Measurements from ENCODE around the gene FSIP1.

Gene FSIP1

GRCh38 chr15:39738998-39739397, 43.6 kb downstream of the FSIP1 start:
- TF ChIP-seq SIN3A (IDR thresholded peaks at IDR 0.05; ENCODE audit: borderline replicate concordance, insufficient read depth, low read length) = no peak
- no peak for TF ChIP-seq REST (IDR thresholded peaks at IDR 0.05; ENCODE audit: insufficient read depth in 1 of 2, low read depth in 2 of 2, low read length in 2 of 2)
- no peak for TF ChIP-seq POLR2AphosphoS5 (IDR thresholded peaks at IDR 0.05; ENCODE audit: low read depth, low read length)
- TF ChIP-seq FOXP2 (optimal IDR thresholded peaks at IDR 0.05; ENCODE audit: borderline replicate concordance, extremely low read depth, extremely low read length, insufficient read depth) = no peak
- no peak for TF ChIP-seq TAF1 (IDR thresholded peaks at IDR 0.05; ENCODE audit: borderline replicate concordance, insufficient read depth, low read length)

GRCh38 chr15:39737196-39737550, 45.5 kb downstream of the FSIP1 start:
- TF ChIP-seq REST (IDR thresholded peaks at IDR 0.05; ENCODE audit: insufficient read depth in 1 of 2, low read depth in 2 of 2, low read length in 2 of 2) (no peak), SIN3A (IDR thresholded peaks at IDR 0.05; ENCODE audit: borderline replicate concordance, insufficient read depth, low read length) (no peak), FOXP2 (optimal IDR thresholded peaks at IDR 0.05; ENCODE audit: borderline replicate concordance, extremely low read depth, extremely low read length, insufficient read depth) (no peak), POLR2AphosphoS5 (IDR thresholded peaks at IDR 0.05; ENCODE audit: low read depth, low read length) (no peak), TAF1 (IDR thresholded peaks at IDR 0.05; ENCODE audit: borderline replicate concordance, insufficient read depth, low read length) (no peak)

GRCh38 chr15:39736412-39737195, 46.0 kb downstream of the FSIP1 start:
- TF ChIP-seq SIN3A (IDR thresholded peaks at IDR 0.05; ENCODE audit: borderline replicate concordance, insufficient read depth, low read length) = no peak
- no peak for TF ChIP-seq REST (IDR thresholded peaks at IDR 0.05; ENCODE audit: insufficient read depth in 1 of 2, low read depth in 2 of 2, low read length in 2 of 2)
- TF ChIP-seq POLR2AphosphoS5 (IDR thresholded peaks at IDR 0.05; ENCODE audit: low read depth, low read length) = no peak
- TF ChIP-seq FOXP2 (optimal IDR thresholded peaks at IDR 0.05; ENCODE audit: borderline replicate concordance, extremely low read depth, extremely low read length, insufficient read depth) = no peak
- TF ChIP-seq TAF1 (IDR thresholded peaks at IDR 0.05; ENCODE audit: borderline replicate concordance, insufficient read depth, low read length) = no peak

GRCh38 chr15:39735120-39735717, 47.4 kb downstream of the FSIP1 start:
- TF ChIP-seq POLR2AphosphoS5 (IDR thresholded peaks at IDR 0.05; ENCODE audit: low read depth, low read length) (no peak), TAF1 (IDR thresholded peaks at IDR 0.05; ENCODE audit: borderline replicate concordance, insufficient read depth, low read length) (no peak), SIN3A (IDR thresholded peaks at IDR 0.05; ENCODE audit: borderline replicate concordance, insufficient read depth, low read length) (no peak), FOXP2 (optimal IDR thresholded peaks at IDR 0.05; ENCODE audit: borderline replicate concordance, extremely low read depth, extremely low read length, insufficient read depth) (no peak), REST (IDR thresholded peaks at IDR 0.05; ENCODE audit: insufficient read depth in 1 of 2, low read depth in 2 of 2, low read length in 2 of 2) (no peak)
